ENCODE measurements around the gene KCND3.

DNA sequence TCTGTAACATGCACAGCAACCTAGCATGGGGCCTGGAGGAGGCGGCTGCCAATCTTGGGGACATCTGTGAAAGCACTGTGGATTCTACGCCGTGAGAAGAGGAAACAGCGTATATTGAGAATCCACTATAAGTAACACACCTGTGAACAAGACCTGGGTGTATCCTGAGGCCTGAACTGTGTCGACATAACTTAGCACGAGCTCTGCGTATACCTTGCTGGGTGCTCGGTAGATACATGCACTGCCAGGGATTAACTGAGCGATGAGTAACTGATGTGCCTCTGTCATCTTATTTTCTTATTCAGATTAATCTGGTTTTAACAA, 175.2 kb downstream of the KCND3 start:
- no peak for TF ChIP-seq EZH2 (IDR thresholded peaks at IDR 0.05; ENCODE audit: borderline replicate concordance, insufficient read depth, low read length, poor library complexity, severe bottlenecking)
- TF ChIP-seq, protein P1, sequence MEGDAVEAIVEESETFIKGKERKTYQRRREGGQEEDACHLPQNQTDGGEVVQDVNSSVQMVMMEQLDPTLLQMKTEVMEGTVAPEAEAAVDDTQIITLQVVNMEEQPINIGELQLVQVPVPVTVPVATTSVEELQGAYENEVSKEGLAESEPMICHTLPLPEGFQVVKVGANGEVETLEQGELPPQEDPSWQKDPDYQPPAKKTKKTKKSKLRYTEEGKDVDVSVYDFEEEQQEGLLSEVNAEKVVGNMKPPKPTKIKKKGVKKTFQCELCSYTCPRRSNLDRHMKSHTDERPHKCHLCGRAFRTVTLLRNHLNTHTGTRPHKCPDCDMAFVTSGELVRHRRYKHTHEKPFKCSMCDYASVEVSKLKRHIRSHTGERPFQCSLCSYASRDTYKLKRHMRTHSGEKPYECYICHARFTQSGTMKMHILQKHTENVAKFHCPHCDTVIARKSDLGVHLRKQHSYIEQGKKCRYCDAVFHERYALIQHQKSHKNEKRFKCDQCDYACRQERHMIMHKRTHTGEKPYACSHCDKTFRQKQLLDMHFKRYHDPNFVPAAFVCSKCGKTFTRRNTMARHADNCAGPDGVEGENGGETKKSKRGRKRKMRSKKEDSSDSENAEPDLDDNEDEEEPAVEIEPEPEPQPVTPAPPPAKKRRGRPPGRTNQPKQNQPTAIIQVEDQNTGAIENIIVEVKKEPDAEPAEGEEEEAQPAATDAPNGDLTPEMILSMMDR (IDR thresholded peaks at IDR 0.05; ENCODE audit: poor library complexity, severe bottlenecking), result no peak
